H9 (cell line): ENCODE results near the gene ABHD3. TPM values are rescaled to one million over a fixed set of nuclear protein-coding genes. Genes with fewer than 3 reads are reported as not detected.

Experiments used
- DNase-seq: peaks from one replicate; pipeline ENCODE4 v3.0.0-alpha.2; 2017
- H2AFZ ChIP-seq: one replicate; pipeline ENCODE4 v1.6.1; 2013; ENCODE audit warnings: mild to moderate bottlenecking, low read length, control low read depth, moderate library complexity
- H2AK5ac ChIP-seq: 2 replicates; pipeline ENCODE4 v1.6.1; 2013; ENCODE audit warnings: low read length, control low read depth, mixed read lengths; ENCODE audit not compliant: insufficient read length
- H2BK120ac ChIP-seq: one replicate; pipeline ENCODE4 v1.6.1; 2013; ENCODE audit warnings: low read depth, mild to moderate bottlenecking, low read length, control low read depth, inconsistent platforms; ENCODE audit not compliant: poor library complexity, severe bottlenecking
- H2BK12ac ChIP-seq: 2 replicates; pipeline ENCODE4 v1.6.1; 2013; ENCODE audit warnings: low read length, control low read depth, mixed read lengths, low read depth; ENCODE audit not compliant: insufficient read length
- H2BK15ac ChIP-seq: 2 replicates; pipeline ENCODE4 v1.6.1; 2013; ENCODE audit warnings: low read depth, low read length, control low read depth
- H2BK20ac ChIP-seq: one replicate; pipeline ENCODE4 v1.6.1; 2013; ENCODE audit warnings: low read depth, mild to moderate bottlenecking, low read length, control low read depth, inconsistent platforms; ENCODE audit not compliant: poor library complexity, severe bottlenecking
- H2BK5ac ChIP-seq: 2 replicates; pipeline ENCODE4 v1.6.1; 2013; ENCODE audit warnings: low read length, control low read depth, mixed read lengths; ENCODE audit not compliant: insufficient read length
- H3K14ac ChIP-seq: 2 replicates; pipeline ENCODE4 v1.6.1; 2013; ENCODE audit warnings: low read length, control low read depth; ENCODE audit not compliant: insufficient read depth
- H3K18ac ChIP-seq: 2 replicates; pipeline ENCODE4 v1.6.1; 2013; ENCODE audit warnings: low read depth, mild to moderate bottlenecking, mixed read lengths, low read length, control low read depth; ENCODE audit not compliant: insufficient read length
- H3K23ac ChIP-seq: 2 replicates; pipeline ENCODE4 v1.6.1; 2013; ENCODE audit warnings: low read length, control low read depth, mixed read lengths, low read depth; ENCODE audit not compliant: insufficient read length
- H3K23me2 ChIP-seq: 2 replicates; pipeline ENCODE4 v1.6.1; 2013; ENCODE audit warnings: low read depth, mild to moderate bottlenecking, mixed read lengths, low read length, control low read depth; ENCODE audit not compliant: insufficient read length, poor library complexity, severe bottlenecking
- H3K27ac ChIP-seq: 2 replicates; pipeline ENCODE4 v1.5.1; 2013; ENCODE audit warnings: low read length, control low read depth, mixed read lengths, low read depth; ENCODE audit not compliant: insufficient read length
- H3K27me3 ChIP-seq: 2 replicates; pipeline ENCODE4 v1.6.1; 2013; ENCODE audit warnings: low read length, control low read depth, inconsistent platforms; ENCODE audit not compliant: insufficient read depth
- H3K4ac ChIP-seq: 2 replicates; pipeline ENCODE4 v1.6.1; 2013; ENCODE audit warnings: low read depth, mild to moderate bottlenecking, control low read depth, inconsistent platforms, low read length, moderate library complexity
- H3K4me1 ChIP-seq: 2 replicates; pipeline ENCODE4 v1.6.1; 2013; ENCODE audit warnings: low read length, control low read depth, inconsistent platforms; ENCODE audit not compliant: insufficient read depth
- H3K4me2 ChIP-seq: 2 replicates; pipeline ENCODE4 v1.6.1; 2013; ENCODE audit warnings: low read length, control low read depth, mixed read lengths; ENCODE audit not compliant: insufficient read length, insufficient read depth
- H3K56ac ChIP-seq: 2 replicates; pipeline ENCODE4 v1.6.1; 2013; ENCODE audit warnings: low read depth, mild to moderate bottlenecking, mixed read lengths, low read length, control low read depth; ENCODE audit not compliant: insufficient read length
- H3K79me1 ChIP-seq: 2 replicates; pipeline ENCODE4 v1.6.1; 2013; ENCODE audit warnings: low read depth, mild to moderate bottlenecking, moderate library complexity, low read length, control low read depth, inconsistent platforms; ENCODE audit not compliant: insufficient read depth, poor library complexity, severe bottlenecking
- H3K79me2 ChIP-seq: 2 replicates; pipeline ENCODE4 v1.6.1; 2013; ENCODE audit warnings: low read length, control low read depth, inconsistent platforms; ENCODE audit not compliant: insufficient read depth
- H3K9ac ChIP-seq: 2 replicates; pipeline ENCODE4 v1.6.1; 2013; ENCODE audit warnings: low read length, control low read depth, mixed read lengths; ENCODE audit not compliant: insufficient read length; ENCODE audit errors: extremely low read depth
- H3K9me3 ChIP-seq: one replicate; pipeline ENCODE4 v1.6.1; 2013; ENCODE audit warnings: low read depth, low read length, inconsistent platforms; ENCODE audit not compliant: control insufficient read depth
- H3T11ph ChIP-seq: one replicate; pipeline ENCODE4 v1.6.1; 2013; ENCODE audit warnings: mild to moderate bottlenecking, low read length, control low read depth, inconsistent platforms
- H4K20me1 ChIP-seq: one replicate; pipeline ENCODE4 v1.6.1; 2013; ENCODE audit not compliant: control insufficient read depth, insufficient read length, insufficient read depth
- H4K5ac ChIP-seq: 2 replicates; pipeline ENCODE4 v1.6.1; 2013; ENCODE audit warnings: low read depth, mild to moderate bottlenecking, mixed read lengths, low read length, control low read depth; ENCODE audit not compliant: insufficient read length
- H4K8ac ChIP-seq: replicated peaks from 2 replicates; pipeline ENCODE4 v1.6.1; 2013; ENCODE audit warnings: low read length, control low read depth, mixed read lengths, low read depth; ENCODE audit not compliant: insufficient read length
- H4K91ac ChIP-seq: 2 replicates; pipeline ENCODE4 v1.6.1; 2013; ENCODE audit warnings: low read depth, mild to moderate bottlenecking, moderate library complexity, mixed read lengths, low read length, control low read depth; ENCODE audit not compliant: insufficient read length
- H3K27ac Mint-ChIP-seq, 3 experiments: 2 replicates in 2 of 3; 3 replicates in 1 of 3; pipeline ENCODE4 v1.8.0; 2020 to 2021; ENCODE audit warnings: mixed read lengths in 3 of 3, mild to moderate bottlenecking in 1 of 3, moderate library complexity in 1 of 3
- H3K27me3 Mint-ChIP-seq: 2 replicates; pipeline ENCODE4 v1.8.0; 2021; ENCODE audit warnings: low read depth, mild to moderate bottlenecking, moderate library complexity, mixed read lengths
- H3K36me3 Mint-ChIP-seq, 3 experiments: 2 replicates in 2 of 3; 3 replicates in 1 of 3; pipeline ENCODE4 v1.8.0; 2020 to 2021; ENCODE audit warnings: low read depth in 3 of 3, mixed read lengths in 3 of 3; ENCODE audit not compliant: insufficient read depth in 1 of 3
- H3K4me1 Mint-ChIP-seq, 2 experiments: 2 replicates each; pipeline ENCODE4 v1.8.0; 2020; ENCODE audit warnings: mixed read lengths in 2 of 2
- H3K4me3 Mint-ChIP-seq, 2 experiments: 2 replicates in 1 of 2; 3 replicates in 1 of 2; pipeline ENCODE4 v1.8.0; 2020 to 2021; ENCODE audit warnings: mild to moderate bottlenecking in 2 of 2, mixed read lengths in 2 of 2, moderate library complexity in 1 of 2
- H3K9me3 Mint-ChIP-seq, 2 experiments: 2 replicates in 1 of 2; 3 replicates in 1 of 2; pipeline ENCODE4 v1.8.0; 2020; ENCODE audit warnings: mild to moderate bottlenecking in 2 of 2, mixed read lengths in 2 of 2, moderate library complexity in 1 of 2
- WGBS: extraction: QIAGEN DNeasy Blood & Tissue Kit; methylation state at CpG from one replicate; pipeline ENCODE4 v1.1.7; 2013; ENCODE audit warnings: missing lambda C conversion rate, low lambda C conversion rate, mixed read lengths; ENCODE audit not compliant: insufficient read length; ENCODE audit errors: extremely low coverage; 5-methylcytosine and 5-hydroxymethylcytosine counted together
- total RNA-seq: library from RNA; stranded (reverse); gene quantifications from 2 replicates; pipeline ENCODE4 v1.2.1, GENCODE V29; 2021
- TF ChIP-seq, protein P1 (sequence below): fragments of 200-600 bp; sonication (generic); conservative IDR thresholded peaks from 3 replicates; pipeline ENCODE4 v1.8.0; 2021; ENCODE audit warnings: antibody characterized with exemption, mild to moderate bottlenecking

ABHD3 gene
- total RNA-seq, 1 experiment from 2014 or later = 12.0 TPM

GRCh38 chr18:21747268-21747667 lies 42.7 kb upstream of the ABHD3 start:
- H4K5ac ChIP-seq = no peak overlapping the region
- H3K4me1 ChIP-seq = no peaks in the 10 kb centered on the region
- no peaks in the 10 kb centered on the region for H3K9me3 Mint-ChIP-seq
- H3K4me1 Mint-ChIP-seq = peaks cover 46 to 54% of the 10 kb centered on the region in 2 experiments
- H3K14ac ChIP-seq = no peak overlapping the region
- H3K9me3 ChIP-seq = no peaks in the 10 kb centered on the region
- H2BK15ac ChIP-seq = no peak overlapping the region
- no peak overlapping the region for H2BK5ac ChIP-seq
- no peak overlapping the region for H3K4ac ChIP-seq
- no peaks in the 10 kb centered on the region for H3K79me1 ChIP-seq
- no peaks in the 10 kb centered on the region for H4K20me1 ChIP-seq
- no peak overlapping the region for H3K4me2 ChIP-seq
- no peak overlapping the region for H2BK120ac ChIP-seq
- no peak overlapping the region for H2BK12ac ChIP-seq
- no peak overlapping the region for H2AFZ ChIP-seq
- H3K36me3 Mint-ChIP-seq = peaks cover 0 to 6% (median 2%) of the 10 kb centered on the region in 3 experiments; a peak in 2 of 7 replicates
- H3K27ac ChIP-seq = no peak overlapping the region
- H2BK20ac ChIP-seq = no peak overlapping the region
- no peak for DNase-seq
- H3T11ph ChIP-seq = no peak overlapping the region
- no peak overlapping the region for H3K23ac ChIP-seq
- H3K9ac ChIP-seq = no peak overlapping the region
- no peaks in the 10 kb centered on the region for H3K23me2 ChIP-seq
- H2AK5ac ChIP-seq = no peak overlapping the region
- peaks cover 35% of the 10 kb centered on the region; the same call in 1 of the 2 replicates for H3K79me2 ChIP-seq
- no CpG with 5 or more reads among the region's 2 CpGs for WGBS
- TF ChIP-seq, protein P1, sequence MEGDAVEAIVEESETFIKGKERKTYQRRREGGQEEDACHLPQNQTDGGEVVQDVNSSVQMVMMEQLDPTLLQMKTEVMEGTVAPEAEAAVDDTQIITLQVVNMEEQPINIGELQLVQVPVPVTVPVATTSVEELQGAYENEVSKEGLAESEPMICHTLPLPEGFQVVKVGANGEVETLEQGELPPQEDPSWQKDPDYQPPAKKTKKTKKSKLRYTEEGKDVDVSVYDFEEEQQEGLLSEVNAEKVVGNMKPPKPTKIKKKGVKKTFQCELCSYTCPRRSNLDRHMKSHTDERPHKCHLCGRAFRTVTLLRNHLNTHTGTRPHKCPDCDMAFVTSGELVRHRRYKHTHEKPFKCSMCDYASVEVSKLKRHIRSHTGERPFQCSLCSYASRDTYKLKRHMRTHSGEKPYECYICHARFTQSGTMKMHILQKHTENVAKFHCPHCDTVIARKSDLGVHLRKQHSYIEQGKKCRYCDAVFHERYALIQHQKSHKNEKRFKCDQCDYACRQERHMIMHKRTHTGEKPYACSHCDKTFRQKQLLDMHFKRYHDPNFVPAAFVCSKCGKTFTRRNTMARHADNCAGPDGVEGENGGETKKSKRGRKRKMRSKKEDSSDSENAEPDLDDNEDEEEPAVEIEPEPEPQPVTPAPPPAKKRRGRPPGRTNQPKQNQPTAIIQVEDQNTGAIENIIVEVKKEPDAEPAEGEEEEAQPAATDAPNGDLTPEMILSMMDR = no peak
- H4K8ac ChIP-seq = no peak overlapping the region
- peak overlapping the region in 1 of 3 experiments; percentile 62; a peak in 1 of 7 replicates for H3K27ac Mint-ChIP-seq
- no peak overlapping the region for H3K56ac ChIP-seq
- H3K27me3 Mint-ChIP-seq = no peaks in the 10 kb centered on the region
- no peak overlapping the region for H4K91ac ChIP-seq
- H3K18ac ChIP-seq = no peak overlapping the region
- H3K4me3 Mint-ChIP-seq = no peak overlapping the region
- no peaks in the 10 kb centered on the region for H3K27me3 ChIP-seq
